Stimulated activated naive B cell treated with anti-CD40 and anti-IgM and Interleukin-4, amounts not matched to agents 10 μg/mL and 1 μg/mL and 100 μg/mL, for 72 hours (primary cell): ENCODE measurements around the gene TRAPPC4.
"Not testable (repeated sequence)": the region's sequence is repeated elsewhere in the genome, so short reads cannot be mapped to it uniquely, and the experiment has no call there.

Source experiments
- ATAC-seq, 2 donors: fragments of 150-1000 bp; cut with Tn5 transposase; replicated peaks; 2 replicates each; pipeline ENCODE4 v1.10.0; 2021; ENCODE audit warnings: moderate library complexity in 1 of 2
- DNase-seq: peaks from one replicate; pipeline ENCODE4 v3.0.0; 2021
- H3K27ac Mint-ChIP-seq: one replicate; pipeline ENCODE4 v1.8.0; 2022; ENCODE audit warnings: mild to moderate bottlenecking, mixed read lengths
- H3K27me3 Mint-ChIP-seq, 2 donors: one replicate each; pipeline ENCODE4 v1.8.0; 2022; ENCODE audit warnings: mixed read lengths in 2 of 2
- H3K36me3 Mint-ChIP-seq, 2 donors: one replicate each; pipeline ENCODE4 v1.8.0; 2022; ENCODE audit warnings: mixed read lengths in 2 of 2, mild to moderate bottlenecking in 1 of 2
- H3K4me1 Mint-ChIP-seq, 2 donors: one replicate each; pipeline ENCODE4 v1.8.0; 2022; ENCODE audit warnings: mixed read lengths in 2 of 2, mild to moderate bottlenecking in 1 of 2
- H3K4me3 Mint-ChIP-seq, 2 donors: one replicate each; pipeline ENCODE4 v1.8.0; 2022; ENCODE audit warnings: mild to moderate bottlenecking in 2 of 2, mixed read lengths in 2 of 2, moderate library complexity in 1 of 2
- H3K9me3 Mint-ChIP-seq, 2 donors: one replicate each; pipeline ENCODE4 v1.8.0; 2022; ENCODE audit warnings: mixed read lengths in 2 of 2, mild to moderate bottlenecking in 1 of 2

The TRAPPC4 gene

GRCh38 chr11:118997627-118998387 is 20.8 kb upstream of the TRAPPC4 start, which contains the start of gene CENATAC:
Gene CENATAC, plus strand, starts transcription at chr11:118998138. Its CDS starts 60 bp downstream, at chr11:118998198.
- Mint-ChIP-seq H3K4me1 (peaks cover 15 to 44% of the 10 kb centered on the region in 2 donors), H3K27me3 (no peaks in the 10 kb centered on the region), H3K4me3 (peak within 1 kb of the TSS; percentile 97 to 98), H3K9me3 (no peaks in the 10 kb centered on the region), H3K36me3 (peaks cover 13 to 27% of the 10 kb centered on the region in 2 donors), H3K27ac (peak within 1 kb of the TSS; percentile 97)
- DNase-seq (peak; percentile 93), ATAC-seq (peak; percentile 90 to 97)

GRCh38 chr11:118998388-118998717 is 20.2 kb upstream of the TRAPPC4 start:
- Mint-ChIP-seq H3K27me3 (no peaks in the 10 kb centered on the region), H3K4me3 (peak overlapping the region; percentile 97 to 98), H3K9me3 (no peaks in the 10 kb centered on the region), H3K36me3 (peaks cover 15 to 32% of the 10 kb centered on the region in 2 donors), H3K4me1 (peaks cover 15 to 44% of the 10 kb centered on the region in 2 donors), H3K27ac (peak overlapping the region; percentile 97)
- DNase-seq: no peak
- no peak for ATAC-seq

GRCh38 chr11:118998822-118999221 is 19.7 kb upstream of the TRAPPC4 start:
- no peaks in the 10 kb centered on the region for H3K9me3 Mint-ChIP-seq
- peak overlapping the region; percentile 97 to 98 for H3K4me3 Mint-ChIP-seq
- no peaks in the 10 kb centered on the region for H3K27me3 Mint-ChIP-seq
- peaks cover 13 to 31% of the 10 kb centered on the region in 2 donors for H3K36me3 Mint-ChIP-seq
- peaks cover 15 to 44% of the 10 kb centered on the region in 2 donors for H3K4me1 Mint-ChIP-seq
- no peak for DNase-seq
- no peak for ATAC-seq
- H3K27ac Mint-ChIP-seq: peak overlapping the region; percentile 97

GRCh38 chr11:119000906-119001305 is 17.7 kb upstream of the TRAPPC4 start:
- H3K36me3 Mint-ChIP-seq: peaks cover 16 to 39% of the 10 kb centered on the region in 2 donors
- no peak for DNase-seq
- no peaks in the 10 kb centered on the region for H3K27me3 Mint-ChIP-seq
- no peak overlapping the region for H3K27ac Mint-ChIP-seq
- no peak overlapping the region for H3K4me3 Mint-ChIP-seq
- H3K4me1 Mint-ChIP-seq: peaks cover 15 to 42% of the 10 kb centered on the region in 2 donors
- H3K9me3 Mint-ChIP-seq: no peaks in the 10 kb centered on the region
- ATAC-seq: no peak

- Mint-ChIP-seq H3K4me3 (no peak overlapping the region), H3K27ac (peak overlapping the region; percentile 51), H3K36me3 (peaks cover 39 to 47% of the 10 kb centered on the region in 2 donors), H3K9me3 (no peaks in the 10 kb centered on the region), H3K27me3 (no peaks in the 10 kb centered on the region), H3K4me1 (peaks cover 7 to 13% of the 10 kb centered on the region in 2 donors)
- no peak for ATAC-seq
- DNase-seq: no peak
These were observed 11.9 kb upstream of the TRAPPC4 start for GRCh38 chr11:119006656-119007055.

- ATAC-seq (no peak), DNase-seq (no peak)
- H3K4me1 Mint-ChIP-seq: peaks cover 29 to 33% of the 10 kb centered on the region in 2 donors
- H3K36me3 Mint-ChIP-seq: peaks cover 61 to 62% of the 10 kb centered on the region in 2 donors
- H3K27me3 Mint-ChIP-seq: no peaks in the 10 kb centered on the region
- H3K4me3 Mint-ChIP-seq: no peak overlapping the region
- H3K9me3 Mint-ChIP-seq: no peaks in the 10 kb centered on the region
- H3K27ac Mint-ChIP-seq: no peak overlapping the region
These were observed 7.0 kb upstream of the TRAPPC4 start for GRCh38 chr11:119011476-119012053.

- peaks cover 56 to 63% of the 10 kb centered on the region in 2 donors for H3K36me3 Mint-ChIP-seq
- no peak overlapping the region for H3K4me3 Mint-ChIP-seq
- DNase-seq (no peak), ATAC-seq (no peak)
- no peaks in the 10 kb centered on the region for H3K27me3 Mint-ChIP-seq
- peaks cover 24 to 28% of the 10 kb centered on the region in 2 donors for H3K4me1 Mint-ChIP-seq
- H3K27ac Mint-ChIP-seq: peak overlapping the region; percentile 56
- no peaks in the 10 kb centered on the region for H3K9me3 Mint-ChIP-seq
These were observed 5.9 kb upstream of the TRAPPC4 start for GRCh38 chr11:119012629-119013170.

GRCh38 chr11:119014209-119014924 is 4.2 kb upstream of the TRAPPC4 start:
- Mint-ChIP-seq H3K4me1 (peaks cover 24 to 28% of the 10 kb centered on the region in 2 donors), H3K36me3 (peaks cover 53 to 69% of the 10 kb centered on the region in 2 donors), H3K4me3 (no peak overlapping the region), H3K27ac (peak overlapping the region; percentile 51), H3K9me3 (no peaks in the 10 kb centered on the region), H3K27me3 (no peaks in the 10 kb centered on the region)
- DNase-seq (no peak), ATAC-seq (no peak)

GRCh38 chr11:119015054-119015611 is 3.4 kb upstream of the TRAPPC4 start:
- no peaks in the 10 kb centered on the region for H3K27me3 Mint-ChIP-seq
- peaks cover 25 to 28% of the 10 kb centered on the region in 2 donors for H3K4me1 Mint-ChIP-seq
- ATAC-seq (no peak), DNase-seq (no peak)
- no peaks in the 10 kb centered on the region for H3K9me3 Mint-ChIP-seq
- H3K4me3 Mint-ChIP-seq: peak overlapping the region; percentile 30 to 57
- peaks cover 53 to 65% of the 10 kb centered on the region in 2 donors for H3K36me3 Mint-ChIP-seq
- H3K27ac Mint-ChIP-seq: peak overlapping the region; percentile 69

GRCh38 chr11:119016216-119017009 is 2.2 kb upstream of the TRAPPC4 start:
- Mint-ChIP-seq H3K27ac (peak overlapping the region; percentile 51), H3K4me3 (peak overlapping the region; percentile 69 to 98), H3K36me3 (peaks cover 44 to 60% of the 10 kb centered on the region in 2 donors), H3K4me1 (peaks cover 25 to 32% of the 10 kb centered on the region in 2 donors), H3K27me3 (no peaks in the 10 kb centered on the region), H3K9me3 (no peaks in the 10 kb centered on the region)
- no peak for ATAC-seq
- DNase-seq: no peak

GRCh38 chr11:119017377-119017776 is 1.2 kb upstream of the TRAPPC4 start:
- not testable (repeated sequence) for H3K27me3 Mint-ChIP-seq, ATAC-seq, DNase-seq, H3K9me3 Mint-ChIP-seq
- Mint-ChIP-seq H3K27ac (peak overlapping the region; percentile 100), H3K4me1 (peaks cover 23 to 29% of the 10 kb centered on the region in 2 donors), H3K4me3 (peak overlapping the region; percentile 98), H3K36me3 (peaks cover 47 to 62% of the 10 kb centered on the region in 2 donors)

GRCh38 chr11:119019996-119020395 is 1.4 kb downstream of the TRAPPC4 start:
- peaks cover 23 to 37% of the 10 kb centered on the region in 2 donors for H3K4me1 Mint-ChIP-seq
- H3K27me3 Mint-ChIP-seq: no peaks in the 10 kb centered on the region
- no peak for DNase-seq
- no peak for ATAC-seq
- H3K36me3 Mint-ChIP-seq: peaks cover 42 to 64% of the 10 kb centered on the region in 2 donors
- H3K27ac Mint-ChIP-seq: peak overlapping the region; percentile 100
- H3K9me3 Mint-ChIP-seq: no peaks in the 10 kb centered on the region
- H3K4me3 Mint-ChIP-seq: peak overlapping the region; percentile 98

- H3K9me3 Mint-ChIP-seq: no peaks in the 10 kb centered on the region
- H3K27me3 Mint-ChIP-seq: no peaks in the 10 kb centered on the region
- peaks cover 38 to 62% of the 10 kb centered on the region in 2 donors for H3K36me3 Mint-ChIP-seq
- H3K27ac Mint-ChIP-seq: no peak overlapping the region
- no peak overlapping the region for H3K4me3 Mint-ChIP-seq
- DNase-seq (no peak), ATAC-seq (no peak)
- H3K4me1 Mint-ChIP-seq: peaks cover 18 to 27% of the 10 kb centered on the region in 2 donors
These were observed 3.1 kb downstream of the TRAPPC4 start for GRCh38 chr11:119021631-119022030.
